Thoracic aorta (tissue), 2 donors: ENCODE results near the gene FAM120B. TPM values are rescaled to one million over a fixed set of nuclear protein-coding genes. Genes with fewer than 3 reads are reported as not detected.

Experiments
- ATAC-seq: fragments of 150-250 bp; one replicate; pipeline ENCODE4 v1.8.0; 2017; ENCODE audit warnings: low read depth; ENCODE audit not compliant: insufficient number of reproducible peaks, low FRiP score
- DNase-seq: peaks from one replicate; pipeline ENCODE4 v3.0.0-alpha.2; 2020; ENCODE audit warnings: low spot score
- H3K27ac ChIP-seq, 2 donors: fragments of 200-600 bp; sonication (generic); 1 replicate in 1 of 2; 2 replicates in 1 of 2; pipeline ENCODE4 v1.5.1; 2016; ENCODE audit warnings: mild to moderate bottlenecking in 2 of 2, moderate library complexity in 2 of 2
- H3K27me3 ChIP-seq: fragments of 200-600 bp; sonication (generic); replicated peaks from 2 replicates; pipeline ENCODE4 v1.6.0; 2016; ENCODE audit warnings: mild to moderate bottlenecking; ENCODE audit not compliant: insufficient read depth
- H3K36me3 ChIP-seq: fragments of 200-600 bp; sonication (generic); one replicate; pipeline ENCODE4 v1.5.1; 2016
- H3K4me1 ChIP-seq, 2 donors: fragments of 200-600 bp; sonication (generic); 1 replicate in 1 of 2; 2 replicates in 1 of 2; pipeline versions ENCODE4 v1.5.1 to v1.6.0; 2016; ENCODE audit warnings: low read depth in 2 of 2, mild to moderate bottlenecking in 1 of 2; ENCODE audit not compliant: control insufficient read depth in 1 of 2
- H3K4me3 ChIP-seq: fragments of 200-600 bp; sonication (generic); 2 replicates; pipeline ENCODE4 v1.5.1; 2016; ENCODE audit warnings: mild to moderate bottlenecking
- H3K9me3 ChIP-seq: fragments of 200-600 bp; sonication (generic); 2 replicates; pipeline ENCODE4 v1.5.1; 2016
- CTCF ChIP-seq: fragments of 200-600 bp; sonication (generic); IDR thresholded peaks from one replicate; pipeline ENCODE4 v1.5.1; 2019; ENCODE audit warnings: antibody characterized with exemption
- total RNA-seq, 2 donors: library from RNA; depleted of rRNA; stranded (reverse); fragments of >200 nt; gene quantifications; one replicate each; pipeline versions ENCODE4 v1.1.0 to v1.2.3, GENCODE V29; 2016

Gene FAM120B
- total RNA-seq, 2 donors from 2014 or later, result 21.0 to 24.1 TPM

GRCh38 chr6:170362121-170362520 lies 55.6 kb downstream of the FAM120B start:
- Histone ChIP-seq H3K9me3 (no peaks in the 10 kb centered on the region), H3K27ac (no peak overlapping the region), H3K27me3 (no peaks in the 10 kb centered on the region), H3K4me3 (no peak overlapping the region), H3K36me3 (peaks cover 29% of the 10 kb centered on the region), H3K4me1 (peaks cover 0 to 8% of the 10 kb centered on the region in 2 donors)
- DNase-seq (no peak), ATAC-seq (no peak)
- no peak for TF ChIP-seq CTCF

GRCh38 chr6:170363255-170363654 lies 56.7 kb downstream of the FAM120B start:
- H3K4me3 ChIP-seq, result no peak overlapping the region
- no peak for DNase-seq
- no peak overlapping the region for H3K27ac ChIP-seq
- H3K4me1 ChIP-seq, result peaks cover 0 to 8% of the 10 kb centered on the region in 2 donors
- H3K27me3 ChIP-seq, result no peaks in the 10 kb centered on the region
- no peak for ATAC-seq
- no peak for TF ChIP-seq CTCF
- H3K9me3 ChIP-seq, result no peaks in the 10 kb centered on the region
- peaks cover 25% of the 10 kb centered on the region for H3K36me3 ChIP-seq

GRCh38 chr6:170365121-170365520 lies 58.6 kb downstream of the FAM120B start:
- no peaks in the 10 kb centered on the region for H3K27me3 ChIP-seq
- no peak for TF ChIP-seq CTCF
- no peaks in the 10 kb centered on the region for H3K9me3 ChIP-seq
- peaks cover 0 to 8% of the 10 kb centered on the region in 2 donors for H3K4me1 ChIP-seq
- H3K27ac ChIP-seq, result no peak overlapping the region
- ATAC-seq, result no peak
- H3K4me3 ChIP-seq, result no peak overlapping the region
- H3K36me3 ChIP-seq, result peaks cover 12% of the 10 kb centered on the region
- no peak for DNase-seq

GRCh38 chr6:170365593-170365992 lies 59.0 kb downstream of the FAM120B start:
- H3K4me3 ChIP-seq, result no peak overlapping the region
- peaks cover 8% of the 10 kb centered on the region for H3K36me3 ChIP-seq
- H3K9me3 ChIP-seq, result no peaks in the 10 kb centered on the region
- H3K4me1 ChIP-seq, result peaks cover 0 to 8% of the 10 kb centered on the region in 2 donors
- ATAC-seq (no peak), DNase-seq (no peak)
- no peak for TF ChIP-seq CTCF
- H3K27me3 ChIP-seq, result no peaks in the 10 kb centered on the region
- H3K27ac ChIP-seq, result no peak overlapping the region

GRCh38 chr6:170366248-170366960 lies 59.8 kb downstream of the FAM120B start:
- Histone ChIP-seq H3K27ac (no peak overlapping the region), H3K27me3 (no peaks in the 10 kb centered on the region), H3K9me3 (no peaks in the 10 kb centered on the region), H3K4me3 (no peak overlapping the region), H3K4me1 (peaks cover 0 to 8% of the 10 kb centered on the region in 2 donors), H3K36me3 (peaks cover 7% of the 10 kb centered on the region)
- ATAC-seq, result no peak
- no peak for DNase-seq
- no peak for TF ChIP-seq CTCF
